ENCODE results near the gene MTLN.
"Not testable (repeated sequence)": the region's sequence is repeated elsewhere in the genome, so short reads cannot be mapped to it uniquely, and the experiment has no call there.

MTLN gene

DNA sequence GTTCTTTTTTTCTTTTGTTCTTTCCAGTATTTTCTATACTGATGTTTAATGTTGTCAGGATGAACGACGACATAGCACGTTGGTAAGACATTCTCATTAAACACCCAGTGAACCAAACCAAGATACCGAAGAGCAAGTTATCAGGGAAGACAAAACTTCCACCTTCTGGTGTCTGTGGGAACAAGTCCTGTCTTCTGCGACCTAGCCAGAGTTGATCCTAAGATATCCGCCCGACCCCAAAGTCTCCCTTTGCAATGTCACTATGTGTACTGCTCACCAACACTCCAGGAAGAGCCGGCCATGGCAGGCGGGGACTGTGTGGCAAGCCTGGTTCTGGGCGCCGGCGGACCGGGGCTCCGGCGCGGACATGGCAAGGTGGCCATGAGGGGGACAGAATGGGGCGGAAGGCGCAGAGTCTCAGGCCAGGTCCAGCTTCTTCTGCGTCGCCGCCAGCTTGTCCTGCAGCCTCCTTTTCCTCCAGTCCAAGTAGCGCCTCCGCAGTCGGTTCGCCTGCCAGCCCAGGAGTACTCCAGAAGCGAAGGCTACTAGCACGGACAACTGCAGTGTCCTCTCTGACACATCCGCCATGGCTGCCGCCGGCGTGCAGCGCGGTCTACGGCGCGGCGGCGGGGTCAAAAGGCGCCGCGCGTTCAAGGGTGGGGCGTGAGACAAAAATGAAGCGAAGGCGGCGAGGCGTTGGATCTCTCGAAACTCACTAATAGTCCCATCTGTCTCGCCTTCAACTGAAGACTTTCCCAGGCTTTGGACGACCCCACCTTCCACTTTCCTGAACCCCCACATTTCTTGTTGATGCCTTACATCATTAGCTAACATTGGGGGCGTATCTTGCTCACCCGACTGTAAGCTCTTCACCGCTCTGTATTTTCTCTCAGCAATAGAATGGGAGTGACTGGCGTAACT is at the start of gene MTLN:
TSS of gene MTLN (minus strand) at position 610 of the 921 bp plus-strand sequence. CDS start at position 588, 22 bp downstream.
- peak; percentile 35 for DNase-seq (ENCODE audit: low read depth)

DNA sequence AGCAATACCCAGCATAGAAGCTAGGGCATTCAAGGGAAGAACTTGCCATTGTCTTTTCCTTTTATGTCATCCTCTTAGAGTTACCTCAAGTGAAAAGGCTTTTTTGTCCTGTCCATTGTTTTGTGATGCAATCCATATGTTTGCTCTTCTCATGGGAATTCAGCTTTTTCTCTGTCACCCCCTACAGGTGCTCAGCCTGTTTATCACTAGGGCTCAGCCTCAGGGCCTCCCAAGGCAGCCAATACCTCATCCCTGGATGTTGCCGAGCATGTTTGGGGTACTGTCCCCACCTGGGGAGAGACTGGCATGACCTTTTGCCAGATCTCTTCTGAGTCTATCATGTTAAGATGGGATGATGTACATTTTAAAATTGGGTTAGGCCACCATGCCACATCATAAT is 49.6 kb upstream of the MTLN start:
- not testable (repeated sequence) for DNase-seq (ENCODE audit: low read depth)

DNA sequence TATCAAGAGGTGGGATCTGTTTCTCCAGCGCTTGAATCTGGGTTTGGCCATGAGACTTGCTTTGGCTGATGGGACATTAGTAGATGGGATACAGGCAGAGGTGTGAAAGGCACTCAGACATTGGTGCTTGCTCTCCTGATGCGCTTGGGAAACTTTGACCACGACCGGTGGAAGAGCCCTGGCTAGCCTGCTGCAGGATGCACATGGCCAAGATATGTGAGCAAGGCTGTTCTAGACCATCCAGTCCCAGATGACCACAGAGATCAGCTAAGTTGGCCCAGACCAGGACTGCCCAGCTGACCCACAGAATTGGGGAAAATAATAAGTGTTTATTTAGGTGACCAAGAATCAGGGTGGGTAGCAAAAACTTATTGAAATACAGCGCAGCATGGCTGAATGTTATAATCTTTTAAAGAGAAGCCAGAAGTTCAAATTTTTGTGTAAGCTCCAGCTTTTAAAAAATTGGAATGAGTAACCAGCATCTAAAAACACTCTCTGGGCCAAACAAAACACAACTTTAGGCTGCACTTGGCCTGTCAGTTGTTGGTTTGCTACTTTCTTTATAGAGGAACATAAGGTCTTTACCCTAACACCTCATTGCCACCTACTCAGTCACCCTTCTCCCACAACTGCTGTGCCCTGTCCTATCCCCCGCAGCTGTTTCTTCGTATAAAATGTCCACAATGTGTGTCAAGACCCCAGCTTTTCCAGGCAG is 35.9 kb upstream of the MTLN start:
- not testable (repeated sequence) for DNase-seq (ENCODE audit: low read depth)

GRCh38 chr2:110245488-110246435 is 33.4 kb upstream of the MTLN start:
- DNase-seq (ENCODE audit: low read depth), result not testable (repeated sequence)

- DNase-seq (ENCODE audit: low read depth), result not testable (repeated sequence)
Observed at GRCh38 chr2:110243283-110243682, 30.9 kb upstream of the MTLN start.

- DNase-seq (ENCODE audit: low read depth), result not testable (repeated sequence)
Observed at GRCh38 chr2:110234514-110234913, 22.2 kb upstream of the MTLN start.

- DNase-seq (ENCODE audit: low read depth), result not testable (repeated sequence)
Observed at GRCh38 chr2:110229886-110230285, 17.5 kb upstream of the MTLN start.

DNA sequence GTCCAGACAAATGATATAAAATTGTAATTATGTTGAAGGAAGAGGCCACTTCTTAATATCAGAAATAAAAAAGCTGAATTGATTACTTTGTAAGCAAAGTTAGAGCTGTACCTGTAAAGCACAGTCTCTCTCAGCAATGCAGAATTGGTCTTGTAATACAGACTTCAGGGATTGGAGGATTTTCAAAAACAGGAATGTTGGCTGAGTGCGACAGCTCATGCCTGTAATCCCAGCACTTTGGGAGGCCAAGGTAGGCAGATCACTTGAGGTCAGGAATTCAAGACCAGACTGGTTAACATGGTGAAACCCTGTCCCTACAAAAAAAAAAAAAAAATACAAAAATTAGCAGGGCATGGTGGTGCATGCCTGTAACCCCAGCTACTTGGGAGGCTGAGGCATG is 10.3 kb upstream of the MTLN start:
- DNase-seq (ENCODE audit: low read depth), result not testable (repeated sequence)

- no peak for DNase-seq (ENCODE audit: low read depth)
Observed at GRCh38 chr2:110221938-110222337, 9.6 kb upstream of the MTLN start.

DNA sequence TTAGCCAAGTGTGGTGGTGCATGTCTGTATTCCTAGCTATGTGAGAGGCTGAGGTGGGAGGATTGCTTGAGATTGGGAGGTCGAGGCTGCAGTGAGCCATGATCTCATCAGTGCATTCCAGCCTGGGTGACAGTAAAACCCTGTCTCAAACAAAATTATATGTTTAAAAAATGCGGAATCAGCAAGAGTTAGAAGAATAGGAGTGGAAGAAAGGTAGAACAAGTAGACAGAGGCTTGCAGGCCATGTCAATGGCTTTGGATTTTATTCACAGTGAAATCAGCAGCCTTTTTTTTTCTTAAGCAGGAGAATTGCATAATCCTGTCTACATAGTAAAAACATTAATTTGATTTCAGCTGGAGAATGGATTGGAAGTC is 7.8 kb upstream of the MTLN start:
- DNase-seq (ENCODE audit: low read depth), result no peak

DNA sequence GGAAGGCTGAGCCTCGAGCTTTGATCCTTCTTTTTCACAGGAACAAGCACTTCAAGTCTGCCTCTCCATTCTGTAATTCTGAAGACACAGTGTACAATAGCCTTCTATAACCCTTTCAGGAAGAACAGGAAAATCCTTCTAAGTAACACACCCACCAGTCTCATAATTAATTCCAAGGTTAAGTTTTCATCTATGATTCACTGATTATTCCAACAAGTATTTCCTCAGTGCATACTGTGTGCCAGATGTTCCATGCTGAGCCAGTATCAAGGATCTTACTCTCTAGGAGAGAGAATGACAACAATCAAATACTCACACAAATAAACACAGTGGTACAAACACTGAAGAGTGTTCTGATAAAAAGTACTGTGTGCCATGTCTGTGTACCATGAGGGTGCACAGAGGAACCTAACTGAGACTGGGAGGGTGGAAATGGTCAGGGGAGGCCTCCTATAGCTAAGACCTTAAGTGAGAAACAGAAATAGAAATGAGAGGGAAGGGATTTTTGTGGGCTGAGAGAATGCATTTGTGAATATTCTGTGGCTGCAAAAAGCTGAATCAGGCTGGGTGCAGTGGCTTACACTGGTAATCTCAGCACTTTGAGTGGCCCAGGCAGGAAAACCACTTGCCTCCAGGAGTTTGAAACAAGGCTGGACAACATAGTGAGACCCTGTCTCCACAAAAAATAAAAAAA is 7.3 kb upstream of the MTLN start:
- DNase-seq (ENCODE audit: low read depth), result no peak

GRCh38 chr2:110218889-110219288 is 6.5 kb upstream of the MTLN start:
- DNase-seq (ENCODE audit: low read depth), result not testable (repeated sequence)

DNA sequence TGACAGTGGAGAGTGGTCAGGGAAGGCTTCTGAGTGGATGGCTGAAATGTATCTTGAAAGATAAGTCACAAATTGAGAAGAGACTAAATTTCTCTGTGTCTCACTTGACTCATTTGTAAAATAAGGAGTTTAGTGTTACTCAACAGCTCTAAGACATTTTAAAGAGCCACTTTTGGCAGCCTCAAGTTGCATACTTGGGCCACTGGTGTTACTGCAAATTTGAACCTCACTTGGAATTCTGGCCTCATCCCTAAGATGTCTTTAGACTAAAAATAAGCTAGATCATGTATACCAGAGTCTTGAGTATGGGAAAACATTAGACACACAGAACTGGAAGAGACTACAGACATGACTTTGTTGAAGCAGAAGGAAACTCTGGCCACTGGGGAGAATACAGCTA is 4.5 kb upstream of the MTLN start:
- DNase-seq (ENCODE audit: low read depth), result no peak

- no peak for DNase-seq (ENCODE audit: low read depth)
Observed at GRCh38 chr2:110216199-110216598, 3.9 kb upstream of the MTLN start.

GRCh38 chr2:110215566-110216158 is 3.3 kb upstream of the MTLN start:
- DNase-seq (ENCODE audit: low read depth), result no peak

- no peak for DNase-seq (ENCODE audit: low read depth)
Observed at GRCh38 chr2:110215091-110215490, 2.7 kb upstream of the MTLN start.

GRCh38 chr2:110213522-110213921 is 1.2 kb upstream of the MTLN start:
- not testable (repeated sequence) for DNase-seq (ENCODE audit: low read depth)

DNA sequence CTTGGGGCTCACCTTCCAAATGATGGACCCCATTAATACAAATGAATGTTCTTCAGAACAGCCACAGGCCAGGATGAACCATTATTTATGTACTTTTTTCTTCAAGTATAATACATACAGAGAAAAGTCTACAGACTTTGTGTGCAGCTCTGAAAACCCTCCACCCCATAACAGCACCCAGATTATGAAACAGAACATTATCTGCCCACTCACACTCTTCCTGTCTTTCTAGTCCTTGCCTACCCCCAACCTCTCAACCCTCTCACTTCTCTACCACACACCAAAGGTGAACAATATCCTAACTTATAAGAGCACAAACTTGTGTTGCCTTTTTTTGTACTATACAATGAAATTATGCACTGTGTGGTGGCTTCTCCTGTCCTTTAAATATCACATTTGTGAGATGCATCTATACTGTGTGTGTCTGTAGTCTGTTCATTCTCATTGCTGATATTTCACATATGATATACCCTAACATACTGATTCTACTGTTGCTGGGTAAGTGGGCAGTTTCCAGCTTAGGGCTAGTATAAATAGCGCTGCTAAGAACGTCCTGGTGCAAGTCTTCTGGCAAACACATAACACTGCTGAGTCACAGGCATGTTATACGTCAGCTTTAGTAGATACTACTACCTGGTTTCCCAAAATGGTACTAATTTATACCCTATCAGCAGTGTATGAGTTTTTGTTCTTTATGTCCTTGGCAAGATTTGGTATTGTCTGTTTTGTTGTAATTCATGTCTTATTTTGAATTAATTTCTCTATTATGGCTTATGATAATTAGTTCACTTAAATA is 6.5 kb downstream of the MTLN start:
- DNase-seq (ENCODE audit: low read depth), result no peak

- peak; percentile 58 for DNase-seq (ENCODE audit: low read depth)
Observed at GRCh38 chr2:110204408-110205385, 7.7 kb downstream of the MTLN start, which contains the start of gene NPHP1. Gene NPHP1 (minus strand): TSS chr2:110205013. CDS start chr2:110204968, 45 bp downstream.

Measured in stimulated activated CD4-positive, alpha-beta T cell treated with anti-CD3 and anti-CD28 coated beads, Interleukin-2, amount 100 ng/mL, for 4 hours (primary cell).